ENCODE results near the gene NBPF1. TPM values are rescaled to one million over a fixed set of nuclear protein-coding genes. Genes with fewer than 3 reads are reported as not detected.
"Not testable (repeated sequence)": the region's sequence is repeated elsewhere in the genome, so short reads cannot be mapped to it uniquely, and the experiment has no call there.

NBPF1 gene
- total RNA-seq, 1 donor from 2014 or later = 41.8 TPM

DNA sequence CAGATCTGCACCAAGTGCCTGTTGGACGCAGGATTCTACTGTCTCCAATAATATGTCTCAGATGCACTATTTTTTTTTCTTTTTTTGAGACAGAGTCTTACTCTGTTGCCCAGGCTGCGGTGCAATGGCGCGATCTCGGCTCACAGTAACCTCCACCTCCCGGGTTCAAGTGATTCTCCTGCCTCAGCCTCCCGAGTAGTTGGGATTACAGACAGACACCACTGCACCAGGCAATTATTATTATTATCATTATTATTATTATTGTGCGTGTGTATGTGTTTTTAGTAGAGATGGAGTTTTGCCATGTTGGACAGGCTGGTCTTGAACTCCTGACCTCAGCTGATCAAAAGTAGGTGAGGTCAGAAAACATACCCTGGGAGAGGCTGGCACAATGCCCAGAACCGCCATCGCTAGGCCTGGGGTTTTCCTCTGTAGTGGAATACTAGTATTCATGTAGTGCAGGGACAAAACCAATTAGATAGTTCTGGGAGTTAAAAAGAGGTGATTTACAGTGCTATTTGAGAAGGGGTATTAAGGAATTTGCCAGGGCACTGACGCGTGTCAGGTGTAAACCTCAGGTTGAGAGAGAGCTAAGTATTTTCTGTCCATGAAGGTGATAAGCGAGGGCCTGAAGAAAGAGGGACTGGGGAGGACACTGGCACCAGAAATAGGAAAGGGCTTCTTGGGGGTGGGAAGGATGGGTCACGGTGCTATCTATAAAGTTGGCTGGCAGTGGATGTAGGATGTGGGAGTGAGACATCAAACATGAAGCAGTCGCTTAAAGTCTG is 100.5 kb downstream of the NBPF1 start:
- DNase-seq (ENCODE audit: low read depth) = not testable (repeated sequence)

Other genes with a start within 250 kb of the NBPF1 start
- 22.7 and 42.3 TPM in 2 replicates for gene SZRD1, start 246.3 kb downstream of the NBPF1 start, total RNA-seq
- not detected in 2 replicates for gene SPATA21, start 176.1 kb downstream of the NBPF1 start, total RNA-seq
- 121 and 238 TPM in 2 replicates for gene NECAP2, start 172.8 kb downstream of the NBPF1 start, total RNA-seq
- under 0.01 TPM in 2 replicates for gene RNU1-1, start 99.3 kb downstream of the NBPF1 start, total RNA-seq
- under 0.01 TPM in 2 replicates for gene RNU1-3, start 53.4 kb upstream of the NBPF1 start, total RNA-seq
- under 0.01 TPM in 2 replicates for gene RNU1-4, start 127.0 kb upstream of the NBPF1 start, total RNA-seq